GM12801 (cell line): ENCODE results near the gene PLEKHG5.

Experiments
- TF ChIP-seq, protein P1 (sequence below): IDR thresholded peaks from one replicate; pipeline ENCODE4 v1.5.1; 2011; ENCODE audit warnings: control low read depth; ENCODE audit not compliant: insufficient read length; ENCODE audit errors: extremely low read depth

Gene PLEKHG5

DNA sequence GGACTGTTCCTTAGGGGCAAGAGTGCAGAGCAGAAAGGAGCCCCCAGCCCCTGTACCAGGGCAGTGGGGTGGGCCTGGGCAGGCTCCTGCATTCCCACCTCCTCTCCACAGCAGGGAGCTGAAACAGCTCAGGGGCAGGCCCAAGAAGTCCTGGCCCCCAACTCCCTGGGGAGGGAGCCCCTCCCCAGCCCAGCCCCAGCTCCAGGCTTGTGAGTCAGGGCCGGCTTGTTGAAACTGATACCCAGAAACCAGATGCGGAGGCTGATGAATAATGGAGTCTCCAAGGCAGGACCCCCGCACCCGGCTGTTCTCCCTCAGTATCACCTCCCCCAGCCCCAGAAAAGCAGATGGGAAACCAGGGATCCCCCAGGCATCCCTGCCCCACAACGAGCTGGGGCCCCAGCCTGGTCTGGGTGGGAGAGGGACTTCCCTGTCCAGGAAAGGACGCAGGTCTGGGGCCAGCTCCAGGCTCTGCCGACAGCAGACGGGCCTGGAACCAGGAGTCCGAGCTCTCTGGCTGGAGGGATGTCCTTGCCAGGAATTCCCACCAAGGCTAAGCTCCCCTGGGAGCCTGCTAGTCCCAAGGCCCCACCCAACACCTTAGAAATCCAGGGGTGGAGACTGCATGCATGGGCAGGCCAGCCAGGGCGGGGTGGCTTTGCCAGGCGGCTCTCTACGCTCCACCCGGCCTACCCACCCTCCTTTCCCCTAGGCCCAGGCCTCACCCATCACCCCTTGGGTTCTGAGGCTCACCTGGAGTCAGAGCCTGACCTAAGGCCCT, 2.7 kb downstream of the PLEKHG5 start:
- TF ChIP-seq, protein P1, sequence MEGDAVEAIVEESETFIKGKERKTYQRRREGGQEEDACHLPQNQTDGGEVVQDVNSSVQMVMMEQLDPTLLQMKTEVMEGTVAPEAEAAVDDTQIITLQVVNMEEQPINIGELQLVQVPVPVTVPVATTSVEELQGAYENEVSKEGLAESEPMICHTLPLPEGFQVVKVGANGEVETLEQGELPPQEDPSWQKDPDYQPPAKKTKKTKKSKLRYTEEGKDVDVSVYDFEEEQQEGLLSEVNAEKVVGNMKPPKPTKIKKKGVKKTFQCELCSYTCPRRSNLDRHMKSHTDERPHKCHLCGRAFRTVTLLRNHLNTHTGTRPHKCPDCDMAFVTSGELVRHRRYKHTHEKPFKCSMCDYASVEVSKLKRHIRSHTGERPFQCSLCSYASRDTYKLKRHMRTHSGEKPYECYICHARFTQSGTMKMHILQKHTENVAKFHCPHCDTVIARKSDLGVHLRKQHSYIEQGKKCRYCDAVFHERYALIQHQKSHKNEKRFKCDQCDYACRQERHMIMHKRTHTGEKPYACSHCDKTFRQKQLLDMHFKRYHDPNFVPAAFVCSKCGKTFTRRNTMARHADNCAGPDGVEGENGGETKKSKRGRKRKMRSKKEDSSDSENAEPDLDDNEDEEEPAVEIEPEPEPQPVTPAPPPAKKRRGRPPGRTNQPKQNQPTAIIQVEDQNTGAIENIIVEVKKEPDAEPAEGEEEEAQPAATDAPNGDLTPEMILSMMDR: no peak

GRCh38 chr1:6487804-6488484, 3.5 kb downstream of the PLEKHG5 start:
- TF ChIP-seq, protein P1: no peak

GRCh38 chr1:6486433-6487011, 4.9 kb downstream of the PLEKHG5 start:
- TF ChIP-seq, protein P1: peak; percentile 89

GRCh38 chr1:6485168-6486101, 6.0 kb downstream of the PLEKHG5 start:
- TF ChIP-seq, protein P1: no peak

GRCh38 chr1:6484826-6485167, 6.7 kb downstream of the PLEKHG5 start:
- TF ChIP-seq, protein P1: no peak

DNA sequence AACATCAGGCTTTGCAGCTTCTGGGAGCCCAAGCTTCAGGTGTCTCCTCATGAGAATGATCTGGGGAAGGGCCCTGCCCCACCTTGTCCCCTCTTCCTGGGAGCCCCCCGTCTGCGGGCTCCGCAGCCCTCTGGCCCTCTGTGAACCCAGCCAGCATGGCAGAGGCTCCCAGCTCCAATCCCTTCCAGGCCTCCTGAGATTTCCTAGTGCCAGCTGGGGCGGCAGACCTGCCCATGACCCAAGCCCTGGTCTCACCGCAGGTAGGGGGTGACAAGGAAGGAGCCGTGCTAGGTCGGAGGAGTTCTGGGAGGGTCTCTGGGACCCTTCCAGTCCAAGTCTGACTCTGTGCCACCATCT, 7.7 kb downstream of the PLEKHG5 start:
- TF ChIP-seq, protein P1: no peak
